ENCODE measurements around the gene IFIT5.

- TF ChIP-seq CTCF (IDR thresholded peaks at IDR 0.05): no peak
- no peak for TF ChIP-seq EP300 (IDR thresholded peaks at IDR 0.05)
- TF ChIP-seq POLR2A (IDR thresholded peaks at IDR 0.05): no peak
These were observed 50.8 kb downstream of the IFIT5 start for GRCh38 chr10:89465196-89465595.
